GM23338 (cell line): ENCODE data around the gene FARSB. TPM values are rescaled to one million over a fixed set of nuclear protein-coding genes. Genes with fewer than 3 reads are reported as not detected.

Source experiments
- ATAC-seq: fragments of 200-7000 bp; cut with Tn5 transposase; 3 replicates; pipeline ENCODE4 v1.9.1; 2020
- DNase-seq: peaks from one replicate; pipeline ENCODE4 v3.0.0-alpha.2; 2015; ENCODE audit warnings: low spot score
- H2AFZ ChIP-seq: fragments of 200-600 bp; sonication (generic); 2 replicates; pipeline ENCODE4 v1.8.0; 2016; ENCODE audit warnings: antibody characterized with exemption, mild to moderate bottlenecking, moderate library complexity
- H3F3A ChIP-seq: fragments of 200-600 bp; sonication (generic); replicated peaks from 2 replicates; pipeline ENCODE4 v1.8.0; 2017; ENCODE audit warnings: antibody characterized with exemption, mixed run types, low read depth
- H3K27ac ChIP-seq: fragments of 200-600 bp; sonication (generic); 2 replicates; pipeline ENCODE4 v1.6.1; 2016; ENCODE audit warnings: low read depth
- H3K27me3 ChIP-seq: fragments of 200-600 bp; sonication (generic); 2 replicates; pipeline ENCODE4 v1.8.0; 2016; ENCODE audit warnings: mild to moderate bottlenecking, mixed run types, moderate library complexity; ENCODE audit not compliant: insufficient read depth
- H3K36me3 ChIP-seq: fragments of 200-600 bp; sonication (generic); 2 replicates; pipeline ENCODE4 v1.8.0; 2016; ENCODE audit warnings: mild to moderate bottlenecking; ENCODE audit not compliant: insufficient read depth
- H3K4me1 ChIP-seq: fragments of 200-600 bp; sonication (generic); 2 replicates; pipeline ENCODE4 v1.8.0; 2016; ENCODE audit warnings: mild to moderate bottlenecking, moderate library complexity; ENCODE audit not compliant: insufficient read depth
- H3K4me2 ChIP-seq: fragments of 200-600 bp; sonication (generic); 2 replicates; pipeline ENCODE4 v1.7.1; 2017; ENCODE audit warnings: mixed run types
- H3K4me3 ChIP-seq: fragments of 200-600 bp; sonication (generic); 2 replicates; pipeline ENCODE4 v1.6.1; 2016; ENCODE audit warnings: mixed run types
- H3K79me2 ChIP-seq: fragments of 200-600 bp; sonication (generic); replicated peaks from 2 replicates; pipeline ENCODE4 v1.8.0; 2017; ENCODE audit warnings: mild to moderate bottlenecking; ENCODE audit not compliant: insufficient read depth
- H3K9me2 ChIP-seq: fragments of 200-600 bp; sonication (generic); 2 replicates; pipeline ENCODE4 v1.8.0; 2017; ENCODE audit not compliant: insufficient read depth
- H4K20me1 ChIP-seq: fragments of 200-600 bp; sonication (generic); replicated peaks from 2 replicates; pipeline ENCODE4 v1.8.0; 2017; ENCODE audit warnings: mild to moderate bottlenecking; ENCODE audit not compliant: insufficient read depth
- H3K27ac Mint-ChIP-seq: 2 replicates; pipeline ENCODE4 v1.8.0; 2020; ENCODE audit warnings: inconsistent platforms, mild to moderate bottlenecking, moderate library complexity, mixed read lengths
- H3K27me3 Mint-ChIP-seq: 3 replicates; pipeline ENCODE4 v1.8.0; 2022; ENCODE audit warnings: low read depth, mild to moderate bottlenecking, moderate library complexity, mixed read lengths, inconsistent platforms; ENCODE audit not compliant: insufficient read depth, poor library complexity
- H3K36me3 Mint-ChIP-seq: 3 replicates; pipeline ENCODE4 v1.8.0; 2021; ENCODE audit warnings: low read depth, mild to moderate bottlenecking, inconsistent platforms, moderate library complexity, mixed read lengths
- H3K4me1 Mint-ChIP-seq: 3 replicates; pipeline ENCODE4 v1.8.0; 2020; ENCODE audit warnings: mild to moderate bottlenecking, inconsistent platforms, mixed read lengths
- H3K4me3 Mint-ChIP-seq: 3 replicates; pipeline ENCODE4 v1.8.0; 2021; ENCODE audit warnings: moderate library complexity, mild to moderate bottlenecking, inconsistent platforms, mixed read lengths
- H3K9me3 Mint-ChIP-seq: 3 replicates; pipeline ENCODE4 v1.8.0; 2020; ENCODE audit warnings: moderate library complexity, mild to moderate bottlenecking, inconsistent platforms, mixed read lengths
- CREB1 ChIP-seq: fragments of 250-450 bp; sonication (Bioruptor Pico); IDR thresholded peaks from 2 replicates; pipeline ENCODE4 v1.5.0; 2020; ENCODE audit warnings: low read depth, mild to moderate bottlenecking, moderate library complexity
- CTCF ChIP-seq, 2 experiments: fragments of 200-600 bp in 1 of 2; sonication (generic) in 1 of 2; conservative IDR thresholded peaks; 2 replicates each; pipeline versions ENCODE4 v1.5.1 to v1.6.1; 2016 to 2017; ENCODE audit warnings: antibody characterized with exemption in 2 of 2, low read depth in 2 of 2, mild to moderate bottlenecking in 2 of 2, moderate library complexity in 1 of 2
- ETS1 ChIP-seq: IDR thresholded peaks from 2 replicates; pipeline ENCODE4 v1.6.1; 2016; ENCODE audit warnings: antibody characterized with exemption
- EZH2 ChIP-seq: fragments of 200-600 bp; sonication (generic); IDR thresholded peaks from one replicate; pipeline ENCODE4 v1.8.0; 2017; ENCODE audit warnings: antibody characterized with exemption, mild to moderate bottlenecking, low read depth; ENCODE audit not compliant: unreplicated experiment
- EZH2phosphoT487 ChIP-seq: fragments of 200-600 bp; sonication (generic); IDR thresholded peaks from one replicate; pipeline ENCODE4 v1.8.1; 2018; ENCODE audit warnings: antibody characterized with exemption; ENCODE audit not compliant: unreplicated experiment
- JUNB ChIP-seq: IDR thresholded peaks from one replicate; pipeline ENCODE4 v1.6.1; 2016; ENCODE audit warnings: antibody characterized with exemption; ENCODE audit not compliant: unreplicated experiment
- NANOG ChIP-seq: IDR thresholded peaks from 2 replicates; pipeline ENCODE4 v1.6.1; 2016; ENCODE audit warnings: antibody characterized with exemption, borderline replicate concordance
- POLR2AphosphoS5 ChIP-seq: IDR thresholded peaks from 2 replicates; pipeline ENCODE4 v1.6.1; 2016; ENCODE audit warnings: antibody characterized with exemption, low read depth
- REST ChIP-seq: IDR thresholded peaks from one replicate; pipeline ENCODE4 v1.6.1; 2018; ENCODE audit warnings: antibody characterized with exemption; ENCODE audit not compliant: unreplicated experiment
- STAT1 ChIP-seq: IDR thresholded peaks from one replicate; pipeline ENCODE4 v1.6.1; 2016; ENCODE audit warnings: antibody characterized with exemption; ENCODE audit not compliant: unreplicated experiment
- ZNF114 ChIP-seq: fragments of 250-450 bp; sonication (Bioruptor Pico); IDR thresholded peaks from 2 replicates; pipeline ENCODE4 v1.5.0; 2020; ENCODE audit warnings: mild to moderate bottlenecking, moderate library complexity
- ZNF331 ChIP-seq: fragments of 250-450 bp; sonication (Bioruptor Pico); IDR thresholded peaks from 2 replicates; pipeline ENCODE4 v1.5.0; 2020; ENCODE audit warnings: low read depth, mild to moderate bottlenecking, moderate library complexity
- ZNF462 ChIP-seq: fragments of 250-450 bp; sonication (Bioruptor Pico); IDR thresholded peaks from 2 replicates; pipeline ENCODE4 v1.5.0; 2020; ENCODE audit warnings: mild to moderate bottlenecking, moderate library complexity
- polyA plus RNA-seq: library from polyadenylated mRNA; unstranded; fragments of >200 nt; fragmentation: Nextera tagmentation; extraction: Ambion mirVana; gene quantifications from 2 replicates; pipeline ENCODE4 v1.2.1, GENCODE V29; 2016
- total RNA-seq: library from RNA; depleted of rRNA; stranded (reverse); fragments of >200 nt; shearing (Covaris generic); gene quantifications from 2 replicates; pipeline ENCODE4 v1.2.3, GENCODE V29; 2014

Gene FARSB
- total and polyA plus RNA-seq, 2 experiments from 2014 or later = 32.5 to 40.0 TPM

- no peak for TF ChIP-seq ZNF462
- TF ChIP-seq POLR2AphosphoS5 = no peak
- no peak for TF ChIP-seq EZH2
- no peak for TF ChIP-seq ZNF331 (CRISPR knock-in tag)
- no peak for TF ChIP-seq EZH2phosphoT487
Measured at GRCh38 chr2:222611684-222612083, 44.2 kb downstream of the FARSB start (continued).

- Mint-ChIP-seq H3K9me3 (no peaks in the 10 kb centered on the region), H3K4me1 (peaks cover 7% of the 10 kb centered on the region), H3K27me3 (peaks cover 2% of the 10 kb centered on the region), H3K4me3 (no peak overlapping the region), H3K36me3 (peaks cover 22% of the 10 kb centered on the region; the same call in 2 of the 3 replicates), H3K27ac (no peak overlapping the region)
- no peak overlapping the region for H2AFZ ChIP-seq
- peaks cover 14% of the 10 kb centered on the region; the same call in 1 of the 2 replicates for H3K36me3 ChIP-seq
- H3K4me2 ChIP-seq = no peak overlapping the region
- H3K9me2 ChIP-seq = no peaks in the 10 kb centered on the region
- no peak overlapping the region for H3K4me3 ChIP-seq
- no peaks in the 10 kb centered on the region for H4K20me1 ChIP-seq
- H3K27ac ChIP-seq = no peak overlapping the region
- peaks cover 3% of the 10 kb centered on the region; the same call in 1 of the 2 replicates for H3K4me1 ChIP-seq
- DNase-seq (no peak), ATAC-seq (no peak)
- H3K79me2 ChIP-seq = no peaks in the 10 kb centered on the region
- H3F3A ChIP-seq = no peaks in the 10 kb centered on the region
- H3K27me3 ChIP-seq = no peaks in the 10 kb centered on the region
- TF ChIP-seq ZNF331 (CRISPR knock-in tag) (no peak), JUNB (no peak), CTCF (conservative IDR thresholded peaks at IDR 0.05; ENCODE audit: low read depth in 2 of 2) (no peak), POLR2AphosphoS5 (no peak), EZH2phosphoT487 (no peak), ZNF114 (CRISPR knock-in tag) (no peak), NANOG (no peak), EZH2 (no peak), CREB1 (CRISPR knock-in tag) (no peak), ETS1 (no peak), REST (no peak), STAT1 (no peak)
Measured at GRCh38 chr2:222610746-222611145, 45.1 kb downstream of the FARSB start.
